HL-60 (cell line): ENCODE results near the gene NFATC4.

ENCODE experiments used
- DNase-seq, 2 experiments: peaks; one replicate each; pipeline ENCODE4 v3.0.0-alpha.2; 2010 to 2020; ENCODE audit warnings: low read depth in 1 of 2, low spot score in 1 of 2
- H3K27ac ChIP-seq: fragments of 250-450 bp; sonication (Bioruptor Pico); replicated peaks from 2 replicates; pipeline ENCODE4 v1.5.1; 2020; ENCODE audit warnings: mild to moderate bottlenecking, moderate library complexity
- H3K27me3 ChIP-seq: fragments of 250-450 bp; sonication (Bioruptor Pico); 2 replicates; pipeline ENCODE4 v1.5.1; 2021; ENCODE audit warnings: mild to moderate bottlenecking, moderate library complexity; ENCODE audit not compliant: insufficient read depth, poor library complexity, severe bottlenecking
- H3K4me3 ChIP-seq: replicated peaks from 2 replicates; pipeline ENCODE4 v1.5.1; 2011; ENCODE audit warnings: mild to moderate bottlenecking, control low read depth, low read length; ENCODE audit not compliant: insufficient read depth
- GABPA ChIP-seq: IDR thresholded peaks from 2 replicates; pipeline ENCODE4 v1.6.1; 2012; ENCODE audit warnings: low read depth
- POLR2AphosphoS5 ChIP-seq: IDR thresholded peaks from 2 replicates; pipeline ENCODE4 v1.6.1; 2012; ENCODE audit warnings: low read depth
- SPI1 ChIP-seq: IDR thresholded peaks from 2 replicates; pipeline ENCODE4 v1.6.1; 2012; ENCODE audit warnings: low read depth, mild to moderate bottlenecking, borderline replicate concordance
- TF ChIP-seq, protein P1 (sequence below): IDR thresholded peaks from one replicate; pipeline ENCODE4 v1.5.1; 2011; ENCODE audit warnings: low read length, control low read depth, inconsistent platforms; ENCODE audit not compliant: insufficient read depth
- TF ChIP-seq, protein P2 (sequence below): IDR thresholded peaks from 2 replicates; pipeline ENCODE4 v1.6.1; 2012; ENCODE audit warnings: low read depth; ENCODE audit not compliant: insufficient replicate concordance

The NFATC4 gene

GRCh38 chr14:24377657-24378056, 9.7 kb downstream of the NFATC4 start:
- H3K27me3 ChIP-seq: no peaks in the 10 kb centered on the region
- H3K27ac ChIP-seq: no peak overlapping the region
- TF ChIP-seq, protein P1, sequence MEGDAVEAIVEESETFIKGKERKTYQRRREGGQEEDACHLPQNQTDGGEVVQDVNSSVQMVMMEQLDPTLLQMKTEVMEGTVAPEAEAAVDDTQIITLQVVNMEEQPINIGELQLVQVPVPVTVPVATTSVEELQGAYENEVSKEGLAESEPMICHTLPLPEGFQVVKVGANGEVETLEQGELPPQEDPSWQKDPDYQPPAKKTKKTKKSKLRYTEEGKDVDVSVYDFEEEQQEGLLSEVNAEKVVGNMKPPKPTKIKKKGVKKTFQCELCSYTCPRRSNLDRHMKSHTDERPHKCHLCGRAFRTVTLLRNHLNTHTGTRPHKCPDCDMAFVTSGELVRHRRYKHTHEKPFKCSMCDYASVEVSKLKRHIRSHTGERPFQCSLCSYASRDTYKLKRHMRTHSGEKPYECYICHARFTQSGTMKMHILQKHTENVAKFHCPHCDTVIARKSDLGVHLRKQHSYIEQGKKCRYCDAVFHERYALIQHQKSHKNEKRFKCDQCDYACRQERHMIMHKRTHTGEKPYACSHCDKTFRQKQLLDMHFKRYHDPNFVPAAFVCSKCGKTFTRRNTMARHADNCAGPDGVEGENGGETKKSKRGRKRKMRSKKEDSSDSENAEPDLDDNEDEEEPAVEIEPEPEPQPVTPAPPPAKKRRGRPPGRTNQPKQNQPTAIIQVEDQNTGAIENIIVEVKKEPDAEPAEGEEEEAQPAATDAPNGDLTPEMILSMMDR: no peak
- TF ChIP-seq, protein P2, sequence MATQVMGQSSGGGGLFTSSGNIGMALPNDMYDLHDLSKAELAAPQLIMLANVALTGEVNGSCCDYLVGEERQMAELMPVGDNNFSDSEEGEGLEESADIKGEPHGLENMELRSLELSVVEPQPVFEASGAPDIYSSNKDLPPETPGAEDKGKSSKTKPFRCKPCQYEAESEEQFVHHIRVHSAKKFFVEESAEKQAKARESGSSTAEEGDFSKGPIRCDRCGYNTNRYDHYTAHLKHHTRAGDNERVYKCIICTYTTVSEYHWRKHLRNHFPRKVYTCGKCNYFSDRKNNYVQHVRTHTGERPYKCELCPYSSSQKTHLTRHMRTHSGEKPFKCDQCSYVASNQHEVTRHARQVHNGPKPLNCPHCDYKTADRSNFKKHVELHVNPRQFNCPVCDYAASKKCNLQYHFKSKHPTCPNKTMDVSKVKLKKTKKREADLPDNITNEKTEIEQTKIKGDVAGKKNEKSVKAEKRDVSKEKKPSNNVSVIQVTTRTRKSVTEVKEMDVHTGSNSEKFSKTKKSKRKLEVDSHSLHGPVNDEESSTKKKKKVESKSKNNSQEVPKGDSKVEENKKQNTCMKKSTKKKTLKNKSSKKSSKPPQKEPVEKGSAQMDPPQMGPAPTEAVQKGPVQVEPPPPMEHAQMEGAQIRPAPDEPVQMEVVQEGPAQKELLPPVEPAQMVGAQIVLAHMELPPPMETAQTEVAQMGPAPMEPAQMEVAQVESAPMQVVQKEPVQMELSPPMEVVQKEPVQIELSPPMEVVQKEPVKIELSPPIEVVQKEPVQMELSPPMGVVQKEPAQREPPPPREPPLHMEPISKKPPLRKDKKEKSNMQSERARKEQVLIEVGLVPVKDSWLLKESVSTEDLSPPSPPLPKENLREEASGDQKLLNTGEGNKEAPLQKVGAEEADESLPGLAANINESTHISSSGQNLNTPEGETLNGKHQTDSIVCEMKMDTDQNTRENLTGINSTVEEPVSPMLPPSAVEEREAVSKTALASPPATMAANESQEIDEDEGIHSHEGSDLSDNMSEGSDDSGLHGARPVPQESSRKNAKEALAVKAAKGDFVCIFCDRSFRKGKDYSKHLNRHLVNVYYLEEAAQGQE: no peak
- TF ChIP-seq GABPA: no peak
- no peak for DNase-seq
- no peak overlapping the region for H3K4me3 ChIP-seq

- TF ChIP-seq, protein P1: no peak
- TF ChIP-seq GABPA (no peak), SPI1 (no peak), POLR2AphosphoS5 (no peak)
- TF ChIP-seq, protein P2: no peak
- H3K27ac ChIP-seq: no peak overlapping the region
- no peaks in the 10 kb centered on the region for H3K27me3 ChIP-seq
- no peak for DNase-seq
- no peak overlapping the region for H3K4me3 ChIP-seq
These were observed 10.3 kb downstream of the NFATC4 start for GRCh38 chr14:24378327-24378726.

DNA sequence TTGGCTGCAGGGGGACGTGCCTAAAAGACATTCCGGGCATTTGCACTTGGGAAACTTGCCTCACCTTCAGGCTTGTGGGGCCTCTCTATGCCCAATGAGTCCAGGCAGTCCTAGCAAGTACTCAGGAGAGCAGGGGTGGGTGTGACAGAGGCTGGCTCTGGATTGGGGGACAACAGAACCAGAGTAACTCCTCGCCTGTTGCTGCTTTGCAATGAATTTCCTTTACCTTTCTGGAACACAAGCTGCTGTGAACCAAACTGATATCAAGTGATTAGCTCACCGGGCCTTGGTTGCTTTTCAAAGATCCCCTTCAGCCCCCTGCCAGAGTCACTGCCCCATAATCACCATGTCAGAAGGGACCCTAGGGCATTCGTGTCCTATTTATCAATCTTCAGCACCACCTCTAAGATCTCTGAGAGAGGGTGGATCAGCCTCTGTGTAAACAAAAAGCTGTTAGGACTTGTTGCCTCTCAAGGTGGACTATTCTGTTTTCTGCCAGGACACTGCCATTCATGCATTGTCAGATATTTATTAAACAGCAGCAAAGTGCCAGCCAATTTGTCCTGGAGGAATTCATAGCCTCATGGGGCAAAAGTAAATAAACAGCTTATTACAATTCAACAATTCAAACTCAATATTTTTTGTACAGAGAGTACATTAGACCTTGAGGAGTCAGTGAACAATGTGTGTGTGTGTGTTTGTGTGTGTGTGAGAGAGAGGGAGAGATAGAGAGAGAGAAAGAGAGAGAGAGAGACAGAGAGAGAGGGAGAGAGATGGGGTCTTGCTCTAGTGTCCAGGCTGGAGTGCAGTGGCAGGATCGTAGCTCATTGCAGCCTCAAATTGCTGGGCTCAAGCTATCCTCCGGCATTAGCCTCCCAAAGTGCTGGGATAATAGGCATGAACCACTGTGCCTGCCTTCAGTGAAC, 11.3 kb downstream of the NFATC4 start:
- Histone ChIP-seq H3K27me3 (no peaks in the 10 kb centered on the region), H3K27ac (no peak overlapping the region), H3K4me3 (no peak overlapping the region)
- DNase-seq: no peak
- TF ChIP-seq POLR2AphosphoS5 (no peak), GABPA (no peak), SPI1 (no peak)
- TF ChIP-seq, protein P1: no peak
- TF ChIP-seq, protein P2: no peak
